Measurements from ENCODE around the gene RNASET2.
"Not testable (repeated sequence)": the region's sequence is repeated elsewhere in the genome, so short reads cannot be mapped to it uniquely, and the experiment has no call there.

RNASET2 gene

DNA sequence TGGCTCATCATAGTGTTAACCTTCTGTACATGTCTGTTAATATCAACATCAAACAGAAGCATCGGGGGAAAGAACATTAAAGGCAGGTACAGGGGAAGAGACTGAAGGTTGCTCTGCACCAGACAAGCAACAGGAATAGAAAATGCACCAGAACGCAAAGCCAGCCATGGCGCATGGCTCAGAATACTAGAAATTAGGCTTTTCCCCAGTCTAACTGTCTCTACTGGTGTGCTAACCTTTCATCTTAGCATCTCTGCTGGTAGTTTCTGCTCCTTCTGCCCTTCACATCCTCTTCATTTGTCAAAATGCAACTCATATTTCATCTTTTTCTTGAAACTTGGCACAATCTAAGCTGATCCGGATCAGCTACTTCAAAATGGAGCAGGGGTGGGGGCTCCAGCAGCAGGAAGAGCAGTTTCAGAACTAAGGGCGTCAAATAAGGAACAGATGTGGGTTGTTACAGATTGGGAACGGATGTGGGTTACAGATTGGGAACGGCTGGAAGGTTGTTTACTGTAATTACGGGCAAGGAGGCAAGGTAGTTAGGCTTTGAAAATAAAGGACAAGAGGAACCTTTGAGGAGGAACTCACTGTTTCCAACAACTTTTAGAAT is 13.1 kb upstream of the RNASET2 start:
- DNase-seq (ENCODE audit: low spot score) = peak; percentile 44

DNA sequence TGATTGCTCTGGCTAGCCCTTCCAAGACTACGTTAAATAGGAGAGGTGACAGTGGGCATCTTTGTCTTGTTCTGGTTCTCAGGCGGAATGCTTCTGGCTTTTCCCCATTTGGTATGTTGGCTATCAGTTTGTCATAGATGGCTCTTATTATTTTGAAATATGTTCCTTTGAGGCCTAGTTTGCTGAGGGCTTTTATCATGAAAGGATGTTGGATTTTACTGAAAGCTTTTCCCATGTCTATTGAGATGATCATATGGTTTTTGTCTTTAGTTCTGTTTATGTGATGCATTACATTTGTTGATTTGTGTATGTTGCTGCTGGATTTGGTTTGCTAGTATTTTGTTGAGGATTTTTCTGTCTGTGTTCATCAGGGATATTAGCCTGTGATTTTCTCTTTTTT is 9.9 kb upstream of the RNASET2 start:
- no peak for DNase-seq (ENCODE audit: low spot score)

DNA sequence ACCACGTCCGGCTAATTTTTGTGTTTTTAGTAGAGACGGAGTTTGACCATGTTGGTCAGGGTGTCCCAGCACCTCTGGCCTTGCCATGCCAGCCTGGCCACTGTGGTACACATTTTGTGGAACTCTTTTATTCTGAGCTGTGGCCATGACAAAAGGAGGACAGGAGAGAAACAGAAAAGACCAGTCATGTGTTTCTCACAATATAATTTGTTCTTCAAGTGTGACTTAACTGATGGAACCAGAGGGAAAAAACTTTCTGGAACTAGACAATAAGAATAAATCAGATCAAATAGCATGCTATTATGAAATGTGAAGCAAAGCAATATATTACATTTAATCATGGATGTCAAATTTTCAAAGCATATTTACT is 4.2 kb upstream of the RNASET2 start:
- no peak for DNase-seq (ENCODE audit: low spot score)

DNA sequence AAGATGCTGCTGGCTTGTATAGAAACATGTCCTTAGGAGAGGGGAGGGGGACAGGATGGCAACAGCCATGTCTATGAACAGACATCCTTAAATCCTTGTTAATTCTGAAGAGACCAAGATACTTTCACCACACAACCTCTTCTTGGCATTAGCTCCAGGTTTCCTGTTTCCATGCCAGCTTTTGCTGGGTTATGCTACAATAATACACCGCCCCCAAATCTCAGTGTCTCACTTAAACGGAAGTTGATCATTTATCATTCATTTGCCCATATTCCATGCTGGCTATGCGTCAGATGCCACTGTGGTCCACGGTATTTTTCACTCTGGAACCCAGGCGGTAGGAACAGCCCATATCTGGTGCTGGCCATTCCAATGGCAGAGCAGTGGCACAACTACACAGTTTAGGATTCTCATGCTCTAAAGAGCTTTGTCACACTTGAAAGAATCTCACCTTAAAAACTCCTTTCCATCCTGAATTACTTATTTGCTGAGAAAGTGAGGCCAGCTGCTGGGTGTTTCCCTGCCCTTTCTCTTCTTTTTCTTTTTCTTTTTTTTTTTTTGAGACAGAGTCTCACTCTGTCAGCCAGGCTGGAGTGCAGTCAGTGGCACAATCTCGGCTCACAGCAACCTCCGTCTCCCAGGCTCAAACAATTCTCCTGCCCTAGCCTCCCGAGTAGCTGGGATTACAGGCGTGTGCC is 3.7 kb upstream of the RNASET2 start:
- no peak for DNase-seq (ENCODE audit: low spot score)

DNA sequence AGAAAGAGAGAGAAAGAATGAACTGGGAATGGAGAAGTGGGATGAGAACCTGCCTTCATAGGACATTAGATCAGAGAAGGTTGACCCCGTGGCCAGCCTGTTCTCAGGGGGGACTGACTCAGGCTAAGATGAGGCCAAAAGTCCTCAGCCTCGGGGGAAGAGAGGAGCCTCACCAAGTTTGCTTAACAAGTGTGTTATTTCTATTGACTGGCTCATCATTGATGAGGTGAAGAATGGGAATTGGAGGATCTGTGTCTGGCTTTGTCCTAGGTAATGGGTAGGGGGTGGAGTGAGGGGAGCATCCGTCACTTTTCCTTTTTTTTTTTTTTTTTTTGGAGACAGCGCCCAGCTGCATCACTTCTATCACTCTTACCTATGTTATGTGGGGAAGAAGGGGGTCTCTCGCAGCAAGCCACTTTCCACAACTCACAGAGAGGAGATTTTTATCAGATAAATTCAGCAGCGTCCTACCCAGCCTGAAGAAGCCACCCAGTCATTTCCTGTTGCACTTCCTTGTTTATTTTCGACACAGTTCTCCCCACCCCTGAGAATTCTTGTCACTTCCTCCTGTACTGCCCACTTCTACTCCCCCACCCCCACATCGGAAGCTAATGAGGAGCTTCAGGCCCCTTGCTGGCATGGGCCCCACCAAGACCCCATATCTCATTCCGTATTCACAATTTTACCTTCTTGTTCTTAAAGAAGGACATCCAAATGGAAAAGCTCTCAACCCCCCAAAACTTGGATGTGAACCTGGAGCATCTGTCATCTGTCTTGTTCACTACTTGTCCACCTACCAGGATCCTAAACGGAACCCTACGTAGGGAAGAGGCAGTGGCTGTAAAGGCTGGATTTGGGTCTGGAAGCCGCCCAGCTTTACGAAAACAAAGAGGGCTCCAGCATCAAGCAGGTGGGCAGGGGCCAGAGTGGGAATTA is 2.8 kb upstream of the RNASET2 start:
- DNase-seq (ENCODE audit: low spot score) = peak; percentile 78

DNA sequence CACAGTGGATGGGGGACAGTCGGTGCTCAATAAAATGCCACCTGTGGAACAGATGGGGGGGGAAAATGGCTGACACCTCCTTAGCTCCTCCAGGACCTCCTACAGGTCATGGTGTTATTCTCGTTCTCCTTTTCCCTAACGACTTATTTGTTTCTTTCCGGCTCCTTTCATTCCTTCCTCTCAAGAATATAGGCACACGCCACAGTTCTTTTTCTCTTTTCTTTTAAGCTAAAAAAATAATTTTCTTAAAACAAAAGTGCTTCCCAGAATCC is 1.4 kb upstream of the RNASET2 start:
- no peak for DNase-seq (ENCODE audit: low spot score)

DNA sequence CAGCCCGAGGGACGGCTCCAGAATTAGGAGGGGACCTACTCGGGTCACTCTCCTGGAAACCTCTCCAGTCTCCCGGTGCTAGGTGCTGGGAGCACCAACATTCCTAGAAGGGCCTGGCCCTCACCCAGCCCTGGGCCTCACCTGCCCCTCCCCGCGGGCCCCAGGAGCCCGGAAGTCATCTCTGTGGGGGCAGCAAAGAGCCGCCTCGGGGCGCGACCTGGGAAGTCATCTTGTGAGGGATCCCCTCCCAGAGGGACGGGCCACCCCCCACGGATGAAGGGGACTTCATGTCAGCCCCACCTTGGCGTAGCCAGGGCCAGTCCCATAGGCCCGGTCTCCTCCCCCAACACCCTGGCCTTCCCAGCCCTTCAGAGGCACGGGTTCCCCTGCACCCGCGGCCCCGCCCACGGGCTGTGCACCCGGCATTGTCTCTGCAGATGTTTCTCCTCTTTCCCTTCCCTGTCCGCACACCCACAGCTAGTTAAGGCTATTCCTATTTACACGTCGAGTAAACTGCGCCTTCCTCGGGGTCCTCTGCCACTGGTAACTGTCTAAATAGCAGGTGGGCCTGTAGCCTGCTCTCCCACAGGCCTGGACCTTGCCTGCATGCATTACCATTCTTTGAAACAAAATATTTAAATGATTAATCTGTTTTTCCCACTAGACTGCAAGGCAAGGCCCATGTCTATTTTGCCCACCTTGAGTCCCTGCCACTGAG is 896 bp upstream of the RNASET2 start:
- peak; percentile 52 for DNase-seq (ENCODE audit: low spot score)

DNA sequence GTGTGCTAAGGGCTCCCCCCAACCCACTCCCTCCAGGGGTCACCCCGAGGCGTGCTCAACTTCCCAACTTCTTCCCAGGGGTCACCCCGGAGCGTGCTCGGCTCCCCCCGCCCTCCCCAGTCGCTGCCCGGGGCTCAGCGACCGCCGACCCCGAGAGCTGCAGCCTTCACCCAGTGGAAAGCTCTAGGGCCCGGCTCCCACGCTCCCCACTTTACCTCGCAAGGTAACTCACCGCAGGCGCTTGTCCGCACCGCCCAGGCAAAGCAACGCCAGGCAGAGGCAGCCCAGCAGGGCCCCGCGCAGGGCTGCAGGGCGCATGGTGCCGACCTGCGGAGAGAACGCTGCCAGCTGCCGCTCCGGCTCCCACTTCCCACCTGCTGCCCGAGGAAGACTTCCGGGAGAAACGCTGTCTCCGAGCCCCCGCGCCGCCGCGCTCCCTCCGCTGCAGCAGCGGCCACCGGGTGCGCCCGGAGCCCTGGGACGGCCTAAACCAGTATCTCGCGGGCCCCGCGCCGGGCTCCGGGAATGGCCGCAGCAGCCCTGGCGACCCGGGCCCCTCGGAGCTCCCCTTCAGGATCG is 396 bp downstream of the RNASET2 start:
- peak; percentile 23 for DNase-seq (ENCODE audit: low spot score)

DNA sequence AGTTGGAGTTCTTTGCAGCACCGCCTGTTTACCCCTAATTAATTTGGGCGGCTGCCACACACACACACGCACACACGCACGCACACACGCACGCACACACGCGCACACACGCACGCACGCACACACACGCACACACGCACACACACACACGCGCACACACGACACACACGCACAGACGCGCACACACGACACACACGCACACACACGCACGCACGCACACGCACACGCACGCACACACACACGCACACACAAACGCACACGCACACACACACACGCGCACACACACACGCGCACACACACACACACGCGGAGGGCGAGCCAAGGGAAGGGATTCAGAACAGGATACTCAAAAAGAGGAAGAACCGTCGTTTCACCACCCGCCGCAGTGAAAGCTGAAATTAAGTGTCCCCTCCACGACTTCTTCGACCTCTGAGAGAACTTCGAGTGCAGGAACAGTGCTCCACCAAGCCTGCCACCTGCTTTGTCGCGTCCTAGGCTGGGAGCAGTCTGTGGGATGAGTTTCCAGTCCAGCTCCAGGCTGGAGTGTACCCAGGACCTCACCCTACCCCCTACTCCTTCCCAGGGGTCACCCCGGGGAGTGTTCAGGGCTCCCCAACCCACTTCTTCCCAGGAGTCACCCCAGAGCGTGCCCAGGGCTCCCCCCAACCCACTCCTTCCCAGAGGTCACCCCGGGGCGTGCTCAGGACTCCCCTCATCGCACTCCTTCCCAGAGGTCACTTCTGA is 1.1 kb downstream of the RNASET2 start:
- DNase-seq (ENCODE audit: low spot score) = peak; percentile 44

DNA sequence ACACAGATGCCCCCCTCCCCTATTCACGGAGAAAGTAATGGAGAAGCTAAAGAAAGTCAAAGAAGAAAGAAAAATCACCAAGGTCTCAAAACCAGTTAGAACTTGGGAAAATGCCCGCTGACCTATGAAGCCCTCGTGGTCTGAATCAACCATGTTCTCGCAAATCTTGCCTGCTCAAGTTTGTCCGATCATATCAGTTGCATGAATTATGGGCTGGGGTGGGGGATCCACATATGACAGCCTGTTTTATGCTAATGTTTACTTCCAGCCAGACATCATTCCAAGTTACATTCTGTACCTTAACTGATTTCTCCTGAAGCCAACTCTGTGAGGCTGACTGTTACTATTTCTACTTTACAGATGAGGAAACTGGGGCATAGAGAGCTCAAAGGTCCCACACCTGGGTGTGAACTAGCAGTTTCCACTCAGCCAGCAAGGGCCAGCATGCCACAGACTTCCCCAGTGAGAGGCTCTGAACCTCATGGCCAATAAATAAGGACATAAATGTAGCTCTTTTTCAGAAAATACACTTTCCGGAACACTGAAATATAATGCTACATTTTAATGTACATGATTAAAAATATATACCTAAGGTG is 2.1 kb downstream of the RNASET2 start:
- DNase-seq (ENCODE audit: low spot score) = no peak

DNA sequence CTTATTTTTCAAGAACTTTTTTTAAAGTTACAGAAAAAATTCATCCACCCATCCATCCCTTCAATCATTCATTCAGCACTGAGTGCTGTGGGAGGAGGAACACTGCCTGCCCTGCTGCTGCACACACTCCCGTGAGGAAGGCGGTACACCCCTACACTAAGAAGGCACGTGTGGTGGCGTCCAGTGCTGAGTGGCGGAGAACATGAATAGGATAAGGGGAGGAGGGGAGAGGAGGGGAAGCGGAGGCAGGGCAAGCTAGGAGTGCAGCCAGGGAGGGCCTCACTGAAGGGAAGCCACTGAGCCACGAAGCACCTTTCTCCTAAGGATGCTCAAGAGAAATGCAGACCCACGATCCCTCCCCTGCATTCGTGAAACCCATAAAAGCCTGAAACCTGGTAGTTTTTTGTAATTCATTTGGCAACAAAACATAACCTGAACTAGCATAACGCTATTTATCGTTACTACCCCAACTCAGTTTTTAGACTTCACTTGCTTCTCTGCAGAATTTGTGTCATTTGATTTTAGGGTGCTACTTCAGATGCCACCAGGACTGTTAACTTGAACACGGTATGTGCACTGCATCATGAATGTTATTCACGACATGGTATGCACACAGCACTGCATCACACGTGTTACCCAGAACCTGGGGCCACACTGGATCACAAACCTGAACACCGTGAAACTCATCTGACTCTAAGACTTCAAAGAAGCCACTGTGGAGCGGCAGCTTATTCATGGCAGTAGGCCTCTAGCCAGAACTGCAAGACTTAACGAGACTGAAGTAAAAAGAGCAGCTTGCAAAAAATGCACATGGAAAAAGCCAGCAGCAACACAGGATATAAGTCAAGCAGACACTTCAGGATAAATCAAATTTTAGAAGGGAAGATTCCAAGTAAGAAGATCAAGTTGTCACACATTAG is 3.5 kb downstream of the RNASET2 start:
- peak; percentile 51 for DNase-seq (ENCODE audit: low spot score)

DNA sequence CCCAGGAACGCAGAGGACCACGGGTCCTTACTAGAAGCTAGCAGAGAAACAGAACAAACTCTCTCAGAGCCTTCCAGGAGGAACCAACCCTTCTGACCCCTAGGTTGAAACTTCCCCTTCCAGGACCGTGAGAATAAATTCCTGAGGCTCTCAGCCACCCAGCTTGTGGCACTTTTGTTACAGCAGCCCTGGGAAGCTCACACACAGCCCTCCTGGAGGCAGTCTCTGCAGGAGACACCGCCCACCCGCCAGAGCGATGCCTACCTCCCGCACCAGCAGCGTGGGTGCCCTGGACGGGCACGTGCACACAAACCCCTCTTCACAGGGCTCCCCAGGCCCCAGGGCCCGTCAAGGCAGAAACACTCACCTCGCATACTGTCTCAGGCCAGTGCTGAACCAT is 4.2 kb downstream of the RNASET2 start:
- no peak for DNase-seq (ENCODE audit: low spot score)

DNA sequence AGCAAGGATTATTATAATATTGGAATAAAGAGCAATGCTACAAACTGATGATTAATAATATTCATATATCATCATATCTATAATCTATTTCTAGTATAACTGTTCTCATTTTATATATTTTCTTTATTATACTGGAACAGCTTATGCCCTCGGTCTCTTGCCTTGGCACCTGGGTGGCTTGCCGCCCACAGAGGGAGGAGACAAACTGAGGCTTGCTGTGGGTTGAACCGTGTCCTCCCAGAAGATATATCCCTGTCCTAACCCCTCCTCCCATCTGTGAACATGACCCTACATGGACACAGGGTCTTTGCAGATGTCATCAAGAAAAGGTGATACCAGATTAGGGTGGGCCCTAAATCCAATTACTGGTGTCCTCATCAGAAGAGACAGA is 4.7 kb downstream of the RNASET2 start:
- no peak for DNase-seq (ENCODE audit: low spot score)

DNA sequence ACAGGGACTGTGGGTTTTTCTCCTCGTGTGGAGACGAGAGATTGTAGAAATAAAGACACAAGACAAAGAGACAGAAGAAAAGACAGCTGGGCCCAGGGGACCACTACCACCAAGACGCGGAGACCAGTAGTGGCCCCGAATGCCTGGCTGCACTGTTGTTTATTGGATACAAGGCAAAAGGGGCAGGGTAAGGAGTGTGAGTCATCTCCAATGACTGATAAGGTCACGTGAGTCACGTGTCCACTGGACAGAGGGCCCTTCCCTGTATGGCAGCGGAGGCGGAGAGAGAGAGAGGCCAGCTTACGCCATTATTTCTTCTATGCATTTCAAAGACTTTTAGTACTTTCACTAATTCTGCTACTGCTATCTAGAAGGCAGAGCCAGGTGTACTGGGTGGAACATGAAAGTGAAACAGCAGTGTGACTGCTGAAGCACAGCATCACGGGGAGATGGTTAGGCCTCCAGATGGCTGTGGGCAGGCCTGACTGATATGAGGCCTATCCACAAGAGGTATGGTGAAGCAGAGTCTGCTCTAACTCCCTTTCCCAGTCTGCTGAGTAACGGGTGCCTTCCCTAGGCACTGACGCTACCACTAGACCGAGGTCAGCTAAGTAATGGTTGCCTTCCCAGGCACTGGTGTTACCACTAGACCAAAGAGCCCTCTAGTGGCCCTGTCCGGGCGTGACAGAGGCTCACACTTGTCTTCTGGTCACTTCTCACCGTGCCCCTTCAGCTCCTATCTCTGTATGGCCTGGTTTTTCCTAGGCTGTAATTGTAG is 5.3 kb downstream of the RNASET2 start:
- peak; percentile 66 for DNase-seq (ENCODE audit: low spot score)

DNA sequence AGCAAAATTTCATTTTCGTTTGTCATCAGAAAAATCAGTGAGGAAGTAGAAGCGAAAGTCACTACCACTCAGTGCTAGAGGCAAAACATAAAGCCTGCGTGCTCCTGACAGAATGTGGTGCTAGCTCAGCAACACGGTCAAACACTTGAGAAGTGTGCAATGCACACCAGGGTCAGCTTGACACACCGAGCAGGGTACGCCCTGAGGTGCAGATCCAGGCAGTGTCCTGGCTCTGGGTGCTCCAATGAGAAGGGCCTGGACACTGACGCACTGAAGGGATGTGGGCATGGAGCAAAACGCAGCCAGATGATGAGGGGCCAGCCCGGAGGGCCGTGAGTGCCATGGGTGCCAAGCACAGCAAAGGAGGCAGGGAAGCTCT is 5.9 kb downstream of the RNASET2 start:
- peak; percentile 30 for DNase-seq (ENCODE audit: low spot score)

DNA sequence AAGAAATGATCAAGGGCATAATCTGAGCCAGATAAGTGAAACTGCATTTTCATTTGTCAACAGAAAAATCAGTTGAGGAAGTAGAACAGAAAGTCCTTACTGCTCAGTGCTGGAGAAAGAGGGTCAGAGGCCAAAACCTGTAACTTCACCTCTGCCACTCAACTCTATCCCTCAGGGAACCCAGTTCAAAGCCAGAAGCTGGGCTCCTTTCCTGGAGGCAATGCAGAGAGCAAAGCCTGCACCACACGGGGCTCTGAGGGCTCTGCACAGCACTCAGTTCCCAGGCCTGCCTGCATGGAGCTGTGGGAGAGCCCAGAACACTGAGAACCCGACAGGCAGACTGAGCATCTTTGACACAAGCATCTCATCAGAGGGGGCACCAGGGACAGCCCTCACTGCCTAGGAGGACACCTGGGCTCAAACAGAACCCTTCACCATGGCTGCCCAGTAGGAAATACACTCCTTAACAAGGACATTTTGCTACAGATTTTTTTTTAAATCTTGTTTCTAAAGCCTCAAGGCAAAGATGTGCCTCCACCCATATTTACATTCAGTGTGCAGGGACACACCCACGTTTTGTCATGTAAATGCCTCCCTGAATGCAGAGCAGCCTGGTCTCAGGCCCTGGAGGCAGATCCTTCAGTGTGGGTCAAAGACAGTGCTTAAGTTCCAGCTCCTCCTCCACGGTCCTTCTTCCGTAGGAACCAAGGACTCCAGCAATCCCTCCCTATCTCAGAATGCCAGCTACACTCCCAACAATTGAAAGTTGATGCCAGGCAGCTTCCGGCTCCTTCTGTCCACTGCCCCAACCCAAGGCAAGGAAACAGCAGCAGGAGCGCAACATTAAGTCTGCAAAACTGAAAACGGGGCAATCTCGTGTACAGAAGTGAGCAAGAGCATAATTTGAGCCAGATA is 6.6 kb downstream of the RNASET2 start:
- peak; percentile 14 for DNase-seq (ENCODE audit: low spot score)

DNA sequence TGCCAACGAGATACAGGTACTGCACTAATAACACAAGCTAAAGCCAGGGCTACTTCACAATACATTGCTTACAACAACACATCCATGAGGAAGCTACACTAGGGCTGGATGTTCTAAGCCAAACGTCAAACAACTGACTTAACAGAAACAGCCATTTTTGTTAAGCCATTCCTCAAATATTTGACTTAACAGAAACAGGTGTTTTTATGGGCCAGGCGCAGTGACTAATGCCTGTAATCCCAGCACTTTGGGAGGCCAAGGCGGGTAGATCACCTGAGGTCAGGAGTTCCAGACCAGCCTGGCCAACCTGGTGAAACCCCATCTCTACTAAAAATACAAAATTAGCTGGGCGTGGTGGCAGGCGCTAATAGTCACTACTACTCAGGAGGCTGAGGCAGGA is 7.6 kb downstream of the RNASET2 start:
- not testable (repeated sequence) for DNase-seq (ENCODE audit: low spot score)

DNA sequence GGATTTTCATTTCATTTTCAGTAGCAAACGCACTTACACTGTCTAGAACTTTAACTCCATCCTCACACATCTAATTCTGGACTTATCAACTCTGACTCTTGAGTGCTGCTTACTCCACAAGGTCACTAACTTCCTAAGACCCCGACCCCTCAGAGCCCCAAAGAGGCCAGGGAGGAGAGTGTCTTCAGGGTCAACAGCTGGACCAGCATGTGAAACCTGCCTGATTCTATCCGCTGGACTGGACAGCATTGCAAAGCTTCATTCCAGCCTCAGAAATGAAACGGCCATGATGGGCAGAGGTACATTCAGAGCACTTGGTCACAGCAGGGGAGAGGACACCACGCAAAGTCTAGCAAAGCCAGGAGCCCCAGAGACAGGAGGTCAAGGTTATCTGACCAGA is 9.1 kb downstream of the RNASET2 start:
- no peak for DNase-seq (ENCODE audit: low spot score)

Data from CD4-positive, alpha-beta T cell treated with Interleukin-6 at 100 ng/mL for 8 hours (primary cell).